Measurements from ENCODE around the gene CNTN4. TPM values are rescaled to one million over a fixed set of nuclear protein-coding genes. Genes with fewer than 3 reads are reported as not detected.
"Not testable (repeated sequence)": the region's sequence is repeated elsewhere in the genome, so short reads cannot be mapped to it uniquely, and the experiment has no call there.

Gene CNTN4
- polyA plus RNA-seq, 3 donors from 2014 or later: not detected

DNA sequence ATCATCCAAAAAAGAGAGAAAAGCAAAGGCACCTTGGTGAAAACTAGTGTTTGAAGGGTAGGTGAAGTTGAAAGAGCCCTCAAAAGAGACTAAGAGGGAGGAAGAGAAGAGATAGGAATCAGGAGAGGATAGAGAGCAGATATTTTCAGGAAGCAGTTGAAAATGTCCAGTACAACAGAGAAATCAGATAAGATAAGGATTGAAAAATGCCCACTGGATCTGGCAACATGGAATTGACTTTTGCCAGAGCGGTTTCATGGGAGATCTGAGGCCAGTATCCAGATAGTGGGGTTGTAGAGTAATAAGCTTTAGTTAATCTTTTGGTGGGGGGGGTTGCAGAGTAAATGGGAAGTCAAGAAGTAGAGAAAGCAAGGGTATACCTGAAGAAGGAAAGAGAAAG lies 674.1 kb downstream of the CNTN4 start:
- Mint-ChIP-seq H3K36me3 (no peaks in the 10 kb centered on the region), H3K27me3 (ENCODE audit: low read depth in 3 of 3) (peaks cover 0 to 5% (median 4%) of the 10 kb centered on the region in 3 donors), H3K4me3 (no peak overlapping the region), H3K27ac (no peak overlapping the region), H3K4me1 (no peaks in the 10 kb centered on the region), H3K9me3 (no peaks in the 10 kb centered on the region)
- DNase-seq: no peak

DNA sequence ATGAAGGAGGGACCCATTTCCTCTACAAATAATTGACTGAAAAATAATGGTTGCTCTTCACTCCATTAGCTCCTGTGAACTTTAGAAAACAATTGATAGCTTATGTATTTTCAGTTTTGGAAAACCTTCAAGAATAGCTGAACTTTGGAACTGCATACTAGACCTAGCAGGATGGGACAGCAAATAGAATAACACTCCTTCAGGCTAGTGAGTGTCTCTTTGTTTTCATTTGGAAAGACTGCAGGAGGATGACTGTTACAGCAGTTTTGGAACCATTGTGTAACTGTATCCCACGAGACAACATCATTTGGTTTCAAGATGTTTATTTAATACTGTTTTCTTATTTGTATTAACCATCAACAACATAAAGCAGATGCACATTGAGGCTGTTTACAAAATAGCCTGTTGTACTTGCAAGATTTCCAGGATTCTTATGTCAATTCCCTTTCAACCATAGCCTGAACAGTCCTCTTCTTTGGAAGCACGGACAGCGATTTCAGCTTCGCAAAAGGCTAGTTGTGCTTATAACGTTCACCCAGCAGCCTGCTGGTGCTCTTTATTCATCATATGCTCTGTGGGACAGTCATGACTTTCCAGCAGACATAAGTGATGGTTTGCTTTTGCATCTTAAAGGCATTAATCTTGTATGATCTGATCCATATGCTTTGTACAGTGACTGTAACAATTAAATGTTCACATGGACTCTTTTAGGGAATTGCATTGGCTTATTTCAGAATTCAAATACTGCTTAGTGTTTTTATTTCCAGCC lies 676.0 kb downstream of the CNTN4 start:
- no peaks in the 10 kb centered on the region for H3K4me1 Mint-ChIP-seq
- DNase-seq: no peak
- H3K27me3 Mint-ChIP-seq (ENCODE audit: low read depth in 3 of 3): peaks cover 0 to 5% (median 2%) of the 10 kb centered on the region in 3 donors
- no peak overlapping the region for H3K27ac Mint-ChIP-seq
- H3K4me3 Mint-ChIP-seq: no peak overlapping the region
- no peaks in the 10 kb centered on the region for H3K9me3 Mint-ChIP-seq
- no peaks in the 10 kb centered on the region for H3K36me3 Mint-ChIP-seq

DNA sequence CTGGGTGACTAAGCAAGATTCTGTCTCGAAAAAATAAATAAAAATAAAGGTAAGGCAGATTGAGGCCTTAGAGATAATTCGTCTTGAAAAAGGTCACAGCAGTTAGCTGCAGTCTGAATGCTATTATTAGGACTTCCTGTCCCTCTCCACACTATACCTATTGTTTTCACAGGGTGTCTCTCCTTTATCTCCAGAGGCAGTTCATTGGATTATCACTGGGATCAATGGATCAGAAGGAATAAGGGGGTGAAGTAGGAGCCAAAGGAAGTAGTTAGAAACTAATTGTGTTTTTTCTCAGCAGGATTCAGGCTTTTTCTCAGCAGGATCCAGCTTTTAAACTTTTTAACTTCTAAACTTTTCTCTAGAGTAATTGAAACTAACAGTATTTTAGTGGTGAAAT lies 684.6 kb downstream of the CNTN4 start:
- Mint-ChIP-seq H3K36me3 (no peaks in the 10 kb centered on the region), H3K4me1 (no peaks in the 10 kb centered on the region), H3K27me3 (ENCODE audit: low read depth in 3 of 3) (peaks cover 0 to 4% (median 2%) of the 10 kb centered on the region in 3 donors), H3K9me3 (peaks cover 0 to 3% (median 0%) of the 10 kb centered on the region in 6 donors), H3K27ac (no peak overlapping the region), H3K4me3 (no peak overlapping the region)
- no peak for DNase-seq

DNA sequence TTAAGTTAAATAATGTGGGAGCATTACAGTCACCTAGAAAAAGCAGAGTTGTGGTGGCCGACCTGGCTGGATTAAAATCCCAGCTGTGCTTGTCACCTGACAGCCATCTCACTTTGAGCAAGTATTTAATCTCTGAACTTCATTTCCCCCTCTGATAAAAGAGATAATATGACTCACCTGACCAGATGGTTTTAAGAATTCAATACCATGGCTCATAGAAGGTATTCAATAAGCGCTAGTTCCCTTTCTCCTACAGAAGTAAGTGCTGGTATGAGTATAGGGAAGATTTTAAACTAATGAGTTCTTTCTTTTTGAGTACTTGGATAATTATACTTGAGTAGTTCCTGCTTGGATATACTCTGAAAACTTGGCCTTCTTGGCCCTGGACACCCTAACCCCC lies 686.0 kb downstream of the CNTN4 start:
- H3K27me3 Mint-ChIP-seq (ENCODE audit: low read depth in 3 of 3): peaks cover 0 to 4% (median 2%) of the 10 kb centered on the region in 3 donors
- no peaks in the 10 kb centered on the region for H3K4me1 Mint-ChIP-seq
- DNase-seq: no peak
- no peaks in the 10 kb centered on the region for H3K36me3 Mint-ChIP-seq
- no peak overlapping the region for H3K4me3 Mint-ChIP-seq
- peaks cover 0 to 3% (median 0%) of the 10 kb centered on the region in 6 donors for H3K9me3 Mint-ChIP-seq
- H3K27ac Mint-ChIP-seq: no peak overlapping the region

DNA sequence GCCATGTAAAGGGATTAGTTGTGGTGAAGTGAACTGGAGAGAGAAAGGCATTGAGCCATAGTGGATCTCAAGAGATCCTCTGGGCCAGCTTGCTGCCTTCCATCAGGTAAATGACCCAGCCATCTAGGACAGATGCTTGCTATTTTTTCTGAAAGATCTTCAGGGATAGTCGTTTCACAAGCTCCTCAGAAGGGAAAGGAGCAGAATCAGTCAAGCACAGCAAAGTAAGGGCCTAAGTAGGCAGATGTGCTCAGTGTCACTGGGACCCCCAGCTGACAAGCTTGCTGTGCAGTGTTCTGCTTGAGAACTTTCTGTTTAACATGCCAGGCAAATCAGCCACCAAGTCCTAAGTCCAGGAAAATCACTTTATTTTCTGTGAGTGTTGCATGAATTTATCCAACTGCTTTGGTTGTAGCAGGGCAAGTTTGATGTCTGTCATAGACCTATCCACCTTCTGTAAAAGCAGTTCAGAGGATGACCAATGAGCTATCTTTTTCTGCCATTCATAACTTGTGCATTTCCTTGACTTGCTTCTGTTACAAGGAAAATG lies 691.7 kb downstream of the CNTN4 start:
- Mint-ChIP-seq H3K4me3 (no peak overlapping the region), H3K27ac (no peak overlapping the region), H3K27me3 (ENCODE audit: low read depth in 3 of 3) (peaks cover 0 to 2% (median 0%) of the 10 kb centered on the region in 3 donors), H3K9me3 (peaks cover 0 to 4% (median 0%) of the 10 kb centered on the region in 6 donors), H3K36me3 (no peaks in the 10 kb centered on the region), H3K4me1 (no peaks in the 10 kb centered on the region)
- no peak for DNase-seq

DNA sequence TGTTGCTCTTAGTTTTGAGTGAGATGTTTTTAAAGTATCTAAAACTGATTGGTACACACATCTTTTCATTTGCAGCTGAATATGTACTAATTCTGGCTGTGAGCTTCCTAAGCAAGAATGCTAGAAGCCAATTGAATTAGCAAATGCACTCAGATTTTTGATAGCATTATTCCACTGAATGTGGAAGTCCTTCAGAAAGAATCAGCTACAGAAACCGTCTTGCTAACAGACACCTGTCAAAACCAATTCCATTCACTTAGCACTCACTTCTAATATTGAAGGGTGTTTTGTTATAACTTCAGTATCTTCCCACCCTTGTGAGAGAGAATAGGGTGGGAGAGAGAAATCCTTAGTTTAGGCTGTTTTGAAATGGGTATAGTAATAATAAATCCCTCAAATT lies 693.8 kb downstream of the CNTN4 start:
- Mint-ChIP-seq H3K4me1 (no peaks in the 10 kb centered on the region), H3K27ac (no peak overlapping the region), H3K36me3 (no peaks in the 10 kb centered on the region), H3K4me3 (no peak overlapping the region), H3K27me3 (ENCODE audit: low read depth in 3 of 3) (peaks cover 0 to 2% (median 2%) of the 10 kb centered on the region in 3 donors), H3K9me3 (peaks cover 0 to 2% (median 0%) of the 10 kb centered on the region in 6 donors)
- DNase-seq: no peak

DNA sequence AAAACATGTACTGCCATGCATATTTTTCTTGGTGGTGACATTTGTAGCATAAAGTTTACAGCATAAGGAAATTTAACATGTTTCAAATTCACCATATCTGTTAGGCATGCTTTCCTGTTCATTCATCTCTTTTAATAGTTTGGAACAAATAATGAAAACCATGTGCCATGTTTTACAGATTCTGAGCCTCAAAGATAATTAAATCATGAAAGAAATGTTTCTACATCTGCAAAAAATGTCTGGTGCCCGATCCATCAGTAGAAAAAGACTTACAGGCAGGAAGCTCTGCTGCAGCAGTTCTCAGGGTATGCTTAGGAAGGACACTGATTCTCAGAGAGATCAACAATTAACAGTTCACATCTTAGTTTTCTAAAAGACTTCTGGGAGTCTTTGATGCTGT lies 695.3 kb downstream of the CNTN4 start:
- H3K27ac Mint-ChIP-seq: no peak overlapping the region
- no peaks in the 10 kb centered on the region for H3K36me3 Mint-ChIP-seq
- H3K9me3 Mint-ChIP-seq: peaks cover 0 to 5% (median 0%) of the 10 kb centered on the region in 6 donors
- no peaks in the 10 kb centered on the region for H3K4me1 Mint-ChIP-seq
- no peak for DNase-seq
- peaks cover 0 to 4% (median 2%) of the 10 kb centered on the region in 3 donors for H3K27me3 Mint-ChIP-seq (ENCODE audit: low read depth in 3 of 3)
- H3K4me3 Mint-ChIP-seq: no peak overlapping the region

DNA sequence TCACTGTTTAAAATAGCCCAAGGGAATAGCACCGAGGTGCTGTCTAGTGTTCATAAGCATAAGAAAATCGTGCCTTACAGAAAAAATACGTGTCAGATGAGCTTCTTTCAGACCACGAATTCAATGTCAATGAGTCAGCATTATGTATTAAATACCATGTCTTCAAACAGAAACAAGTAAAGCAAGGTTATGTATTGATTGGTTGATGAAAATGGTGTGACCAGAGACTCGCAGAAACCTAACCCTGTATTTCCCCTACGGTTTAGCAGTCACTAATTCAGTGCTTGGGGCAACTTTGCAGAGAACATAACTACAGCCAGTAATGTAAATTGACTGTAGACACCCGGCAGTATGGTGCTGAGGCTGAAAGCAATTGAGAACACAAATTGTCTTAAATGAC lies 703.8 kb downstream of the CNTN4 start:
- no peaks in the 10 kb centered on the region for H3K4me1 Mint-ChIP-seq
- no peaks in the 10 kb centered on the region for H3K36me3 Mint-ChIP-seq
- no peak overlapping the region for H3K4me3 Mint-ChIP-seq
- peaks cover 0 to 8% (median 0%) of the 10 kb centered on the region in 6 donors for H3K9me3 Mint-ChIP-seq
- no peak for DNase-seq
- H3K27ac Mint-ChIP-seq: no peak overlapping the region
- peaks cover 0 to 4% (median 0%) of the 10 kb centered on the region in 3 donors for H3K27me3 Mint-ChIP-seq (ENCODE audit: low read depth in 3 of 3)

DNA sequence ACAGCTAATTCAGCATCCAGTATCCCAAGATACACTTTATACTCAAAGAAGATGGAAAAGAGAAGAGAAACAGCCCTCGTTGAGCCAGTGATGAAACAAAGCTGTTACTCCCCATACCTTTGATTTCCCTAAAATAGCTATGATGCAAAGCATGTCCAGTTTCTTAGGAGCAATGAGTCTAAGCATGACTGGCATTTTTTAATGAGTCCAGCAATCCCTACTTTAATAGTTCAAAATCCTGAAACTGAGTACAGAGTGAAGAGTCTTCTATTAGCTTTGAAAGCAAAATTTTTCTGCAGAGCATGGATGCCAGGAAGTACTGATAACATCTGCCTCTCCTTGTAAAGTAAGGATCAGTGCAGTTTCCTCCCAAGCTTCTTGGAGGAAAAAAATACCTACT lies 708.8 kb downstream of the CNTN4 start:
- Mint-ChIP-seq H3K27ac (no peak overlapping the region), H3K36me3 (no peaks in the 10 kb centered on the region), H3K4me1 (no peaks in the 10 kb centered on the region), H3K9me3 (peaks cover 0 to 2% (median 0%) of the 10 kb centered on the region in 6 donors), H3K27me3 (ENCODE audit: low read depth in 3 of 3) (peaks cover 0 to 8% (median 3%) of the 10 kb centered on the region in 3 donors), H3K4me3 (no peak overlapping the region)
- no peak for DNase-seq

DNA sequence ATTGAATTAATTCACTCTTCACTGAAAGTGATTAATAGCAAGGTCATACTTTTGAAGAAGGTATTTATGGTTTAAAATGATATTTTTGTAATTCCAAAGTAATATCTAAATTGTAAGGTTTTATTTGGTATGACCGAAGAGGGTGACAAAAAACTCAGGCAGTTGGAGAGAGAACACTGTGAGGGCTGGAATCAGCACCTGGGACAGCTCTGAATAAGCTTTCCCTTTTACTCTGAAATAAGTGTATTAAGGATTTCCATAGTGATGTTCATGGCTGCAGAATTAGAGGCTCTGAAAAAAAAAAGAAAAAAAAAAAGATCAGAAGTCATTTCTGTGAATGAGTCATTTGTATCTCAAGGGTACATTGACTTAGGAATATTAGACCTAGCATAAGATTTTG lies 712.1 kb downstream of the CNTN4 start:
- H3K9me3 Mint-ChIP-seq: peaks cover 0 to 4% (median under 1%) of the 10 kb centered on the region in 6 donors
- H3K27me3 Mint-ChIP-seq (ENCODE audit: low read depth in 3 of 3): peaks cover 0 to 11% (median 3%) of the 10 kb centered on the region in 3 donors
- no peak overlapping the region for H3K4me3 Mint-ChIP-seq
- H3K36me3 Mint-ChIP-seq: no peaks in the 10 kb centered on the region
- no peak overlapping the region for H3K27ac Mint-ChIP-seq
- no peak for DNase-seq
- no peaks in the 10 kb centered on the region for H3K4me1 Mint-ChIP-seq

DNA sequence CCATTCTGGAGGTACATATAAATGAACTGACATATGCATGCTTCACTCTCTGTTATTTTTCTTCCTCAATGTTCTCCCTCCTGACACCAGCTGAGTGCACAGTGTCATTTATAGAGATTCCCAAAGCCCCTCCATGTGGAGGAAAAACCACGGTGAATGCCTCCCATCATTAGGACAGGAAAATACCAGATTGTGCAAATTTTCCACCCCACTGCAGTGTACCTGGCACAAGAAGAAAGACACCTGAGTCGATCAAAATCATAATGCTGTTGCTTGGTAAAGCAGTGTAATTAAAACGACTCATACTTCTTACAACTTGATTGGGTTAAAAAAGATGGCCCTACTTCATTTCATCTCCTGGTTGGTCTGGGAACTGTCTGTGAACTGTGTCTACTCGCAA lies 720.9 kb downstream of the CNTN4 start:
- no peak overlapping the region for H3K27ac Mint-ChIP-seq
- no peaks in the 10 kb centered on the region for H3K36me3 Mint-ChIP-seq
- peaks cover 0 to 2% (median 0%) of the 10 kb centered on the region in 6 donors for H3K9me3 Mint-ChIP-seq
- DNase-seq: no peak
- H3K27me3 Mint-ChIP-seq (ENCODE audit: low read depth in 3 of 3): peaks cover 0 to 4% (median 1%) of the 10 kb centered on the region in 3 donors
- no peaks in the 10 kb centered on the region for H3K4me1 Mint-ChIP-seq
- no peak overlapping the region for H3K4me3 Mint-ChIP-seq

DNA sequence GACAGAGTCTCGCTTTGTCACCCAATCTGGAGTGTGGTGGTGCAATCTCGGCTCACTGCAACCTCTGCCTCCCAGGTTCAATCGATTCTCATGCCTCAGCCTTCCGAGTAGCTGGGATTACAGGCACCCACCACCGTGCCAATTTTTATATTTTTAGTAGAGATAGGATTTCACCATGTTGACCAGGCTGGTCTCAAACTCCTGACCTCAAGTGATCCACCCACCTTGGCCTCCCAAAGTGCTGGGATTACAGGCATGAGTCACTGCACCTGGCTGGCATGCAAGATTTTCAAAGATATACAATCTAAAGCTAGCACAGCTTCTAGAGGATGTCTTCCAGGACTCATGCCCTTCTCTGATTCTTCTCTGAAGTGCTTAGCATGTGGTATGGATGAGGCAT lies 722.3 kb downstream of the CNTN4 start:
- not testable (repeated sequence) for H3K4me1 Mint-ChIP-seq; DNase-seq; H3K27ac Mint-ChIP-seq; H3K27me3 Mint-ChIP-seq (ENCODE audit: low read depth in 3 of 3); H3K4me3 Mint-ChIP-seq; H3K36me3 Mint-ChIP-seq; H3K9me3 Mint-ChIP-seq

DNA sequence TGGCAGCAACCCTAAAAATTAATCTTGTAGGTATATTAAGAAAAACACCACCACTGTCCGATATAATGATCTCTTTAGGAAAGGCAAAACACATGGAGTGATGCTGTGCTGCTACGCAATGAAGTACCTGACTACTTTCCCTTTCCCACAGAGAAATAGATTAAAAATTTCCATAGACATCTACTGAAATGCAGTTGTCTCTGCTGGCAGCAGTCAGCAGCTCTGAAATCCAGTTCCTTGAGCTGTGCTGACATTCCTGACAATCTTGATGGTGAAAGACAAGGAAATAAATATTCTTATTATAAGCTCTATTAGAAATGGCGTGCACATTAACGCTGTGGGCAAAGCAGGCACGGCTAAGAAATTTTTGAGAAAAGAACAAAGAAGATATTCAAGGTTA lies 723.9 kb downstream of the CNTN4 start:
- Mint-ChIP-seq H3K4me1 (no peaks in the 10 kb centered on the region), H3K36me3 (no peaks in the 10 kb centered on the region), H3K4me3 (no peak overlapping the region), H3K27ac (no peak overlapping the region), H3K9me3 (peaks cover 0 to 4% (median 0%) of the 10 kb centered on the region in 6 donors), H3K27me3 (ENCODE audit: low read depth in 3 of 3) (peaks cover 0 to 2% (median 2%) of the 10 kb centered on the region in 3 donors)
- DNase-seq: no peak

DNA sequence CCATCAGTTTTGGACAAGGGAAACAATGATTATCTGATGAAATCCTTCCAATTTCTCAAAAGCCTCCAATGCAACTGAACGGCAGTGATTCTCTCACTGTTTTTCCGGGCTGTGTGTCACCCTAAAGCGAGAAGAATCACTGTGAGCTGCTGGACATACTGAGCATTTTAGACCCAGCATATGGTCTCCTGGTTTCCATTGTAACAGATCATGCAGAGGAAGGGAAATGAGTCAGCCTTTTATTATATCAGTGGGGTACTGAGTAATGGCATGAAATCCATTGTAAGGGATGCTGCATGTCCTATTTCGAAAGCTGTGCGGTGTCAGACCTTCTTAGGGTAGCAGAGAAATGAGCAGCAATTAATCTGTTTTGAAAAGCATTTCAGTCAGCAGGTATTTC lies 724.4 kb downstream of the CNTN4 start:
- Mint-ChIP-seq H3K9me3 (peaks cover 0 to 4% (median 0%) of the 10 kb centered on the region in 6 donors), H3K27me3 (ENCODE audit: low read depth in 3 of 3) (peaks cover 0 to 2% (median 2%) of the 10 kb centered on the region in 3 donors), H3K27ac (no peak overlapping the region), H3K36me3 (no peaks in the 10 kb centered on the region), H3K4me1 (no peaks in the 10 kb centered on the region), H3K4me3 (no peak overlapping the region)
- no peak for DNase-seq
